H1 (cell line): Measurements from ENCODE around the gene S1PR2. TPM values are rescaled to one million over a fixed set of nuclear protein-coding genes. Genes with fewer than 3 reads are reported as not detected.

ENCODE experiments used
- EZH2 ChIP-seq: fragments of 200-600 bp; sonication (generic); IDR thresholded peaks from 2 replicates; pipeline ENCODE4 v1.7.1; 2012; ENCODE audit warnings: low read depth, mild to moderate bottlenecking, moderate library complexity, low read length, inconsistent platforms; ENCODE audit not compliant: severe bottlenecking
- HDAC6 ChIP-seq: IDR thresholded peaks from one replicate; pipeline ENCODE4 v1.7.1; 2012; ENCODE audit warnings: low read depth, mild to moderate bottlenecking, inconsistent platforms, low read length, moderate library complexity
- PHF8 ChIP-seq: fragments of 200-600 bp; sonication (generic); conservative IDR thresholded peaks from 2 replicates; pipeline ENCODE4 v1.7.1; 2012; ENCODE audit warnings: low read depth, mild to moderate bottlenecking, inconsistent platforms, low read length, moderate library complexity
- POLR2AphosphoS5 ChIP-seq: IDR thresholded peaks from 2 replicates; pipeline ENCODE4 v1.6.1; 2011; ENCODE audit warnings: low read depth, low read length
- TAF1 ChIP-seq: IDR thresholded peaks from 2 replicates; pipeline ENCODE4 v1.6.1; 2011; ENCODE audit warnings: mild to moderate bottlenecking, low read depth, low read length
- polyA plus RNA-seq, 7 experiments: library from polyadenylated mRNA; depleted of rRNA in 3 of 7; stranded (reverse) in 5 of 7; unstranded in 2 of 7; fragments of >200 nt in 5 of 7; fragments of 200-250 nt in 2 of 7; gene quantifications; 1 replicate in 5 of 7; 2 replicates in 1 of 7; 4 replicates in 1 of 7; pipeline versions ENCODE4 v1.2.1 to v1.2.3, GENCODE V29; 2011 to 2013; ENCODE audit warnings: missing spikeins in 2 of 7, mixed read lengths in 2 of 7
- total RNA-seq: library from RNA; stranded (reverse); fragmentation: NEBNext Ultra II Directional; extraction: Animal tissue kit (Norgen Biotek cat#: 25700); gene quantifications from 2 replicates; pipeline ENCODE4 v1.2.1, GENCODE V29; 2021
- TF ChIP-seq, protein P1 (sequence below): IDR thresholded peaks from 2 replicates; pipeline ENCODE4 v1.6.1; 2012; ENCODE audit warnings: low read length, inconsistent platforms

S1PR2 gene
- total and polyA plus RNA-seq, 2 of the 8 experiments (the other 6 are each of a cell fraction or from before 2014, with no cell fraction given): 17.5 to 19.4 TPM

DNA sequence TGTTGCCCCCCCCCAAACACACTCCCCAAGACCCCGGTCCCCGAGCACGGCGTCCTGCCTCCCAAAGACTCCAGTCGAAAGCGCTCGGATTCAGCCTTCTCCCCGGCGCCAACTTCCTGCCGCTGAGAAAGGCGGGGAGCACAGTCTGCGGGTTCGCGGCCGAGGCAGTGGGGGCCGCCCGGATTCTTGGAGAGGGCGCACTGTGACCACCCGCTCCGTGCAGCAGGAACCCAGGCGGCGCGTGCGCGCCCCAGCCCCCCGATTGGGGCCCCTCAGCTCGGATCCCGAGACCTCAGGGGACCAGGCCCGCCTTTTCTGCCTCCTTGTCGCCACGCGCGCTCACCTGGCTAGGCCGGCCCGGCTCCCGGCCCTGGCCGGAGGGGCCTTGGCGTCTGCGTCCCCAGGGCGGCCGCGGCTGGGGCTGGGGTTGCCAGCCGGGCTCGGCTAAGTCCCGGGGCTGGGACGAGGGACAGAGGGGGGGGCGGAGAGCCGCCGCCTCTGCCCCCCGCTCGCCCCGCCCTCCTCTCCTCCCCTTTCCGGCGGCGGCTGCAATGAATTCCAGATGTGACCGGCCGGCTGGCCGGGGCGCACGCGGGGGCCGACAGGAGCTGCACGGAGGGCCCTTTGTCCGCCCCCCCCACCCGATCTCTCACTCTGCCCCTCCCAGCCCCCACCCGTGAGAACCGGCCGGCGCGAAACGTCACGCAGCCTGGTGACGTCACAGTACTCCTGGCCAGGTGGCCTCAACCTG lies at the start of gene S1PR2 (continued):
- TF ChIP-seq PHF8 (peak; percentile 88), POLR2AphosphoS5 (peak; percentile 30; the same call in 1 of the 2 replicates), EZH2 (no peak), TAF1 (peak; percentile 67), HDAC6 (no peak)
- TF ChIP-seq, protein P1, sequence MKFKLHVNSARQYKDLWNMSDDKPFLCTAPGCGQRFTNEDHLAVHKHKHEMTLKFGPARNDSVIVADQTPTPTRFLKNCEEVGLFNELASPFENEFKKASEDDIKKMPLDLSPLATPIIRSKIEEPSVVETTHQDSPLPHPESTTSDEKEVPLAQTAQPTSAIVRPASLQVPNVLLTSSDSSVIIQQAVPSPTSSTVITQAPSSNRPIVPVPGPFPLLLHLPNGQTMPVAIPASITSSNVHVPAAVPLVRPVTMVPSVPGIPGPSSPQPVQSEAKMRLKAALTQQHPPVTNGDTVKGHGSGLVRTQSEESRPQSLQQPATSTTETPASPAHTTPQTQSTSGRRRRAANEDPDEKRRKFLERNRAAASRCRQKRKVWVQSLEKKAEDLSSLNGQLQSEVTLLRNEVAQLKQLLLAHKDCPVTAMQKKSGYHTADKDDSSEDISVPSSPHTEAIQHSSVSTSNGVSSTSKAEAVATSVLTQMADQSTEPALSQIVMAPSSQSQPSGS: 0 out of 2 replicates have a peak, but pooled peaks have one; percentile 47
